Coronary artery (tissue), 2 donors: Measurements from ENCODE around the gene DRC1.

ENCODE experiments used
- DNase-seq: peaks from one replicate; pipeline ENCODE4 v3.0.0-alpha.2; 2017; ENCODE audit warnings: low spot score
- H3K27ac ChIP-seq, 2 donors: fragments of 200-600 bp; sonication (generic); one replicate each; pipeline ENCODE4 v1.5.1; 2016 to 2019
- H3K4me3 ChIP-seq: fragments of 200-600 bp; sonication (generic); 2 replicates; pipeline ENCODE4 v1.5.1; 2016; ENCODE audit warnings: mild to moderate bottlenecking, moderate library complexity
- TF ChIP-seq, protein P1 (sequence below): fragments of 200-600 bp; sonication (generic); IDR thresholded peaks from one replicate; pipeline ENCODE4 v1.5.1; 2019; ENCODE audit warnings: antibody characterized with exemption

Gene DRC1

DNA sequence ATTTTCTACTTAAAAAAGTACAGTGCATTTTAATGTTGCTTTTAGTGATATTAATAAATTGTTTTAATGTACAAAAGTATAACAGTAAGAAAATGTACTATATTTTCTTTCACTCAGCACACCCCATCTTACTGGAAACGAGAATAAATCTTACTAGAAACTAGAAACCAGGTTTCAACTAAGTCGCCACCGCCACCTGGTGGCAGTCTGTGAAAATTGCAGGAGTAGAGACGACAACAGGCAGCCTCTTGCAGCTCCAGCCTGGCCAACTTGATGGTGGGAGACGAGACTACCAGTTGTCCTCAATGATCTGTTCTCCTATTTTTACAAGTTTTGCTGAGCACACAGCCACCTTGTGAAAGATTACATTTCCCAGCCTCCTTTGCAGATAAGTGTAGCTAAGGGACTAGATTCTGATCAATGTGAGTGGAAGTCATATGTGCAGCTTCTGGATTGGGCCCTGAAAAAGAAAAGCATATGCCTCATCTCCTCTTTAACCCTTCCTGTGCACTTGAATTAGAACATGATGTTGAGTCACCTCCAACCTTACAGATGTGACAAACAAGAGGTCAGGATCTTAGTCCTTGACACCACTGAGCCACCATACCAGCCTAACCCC, 67.5 kb downstream of the DRC1 start:
- Histone ChIP-seq H3K27ac (no peak overlapping the region), H3K4me3 (no peak overlapping the region)
- DNase-seq: no peak
- TF ChIP-seq, protein P1, sequence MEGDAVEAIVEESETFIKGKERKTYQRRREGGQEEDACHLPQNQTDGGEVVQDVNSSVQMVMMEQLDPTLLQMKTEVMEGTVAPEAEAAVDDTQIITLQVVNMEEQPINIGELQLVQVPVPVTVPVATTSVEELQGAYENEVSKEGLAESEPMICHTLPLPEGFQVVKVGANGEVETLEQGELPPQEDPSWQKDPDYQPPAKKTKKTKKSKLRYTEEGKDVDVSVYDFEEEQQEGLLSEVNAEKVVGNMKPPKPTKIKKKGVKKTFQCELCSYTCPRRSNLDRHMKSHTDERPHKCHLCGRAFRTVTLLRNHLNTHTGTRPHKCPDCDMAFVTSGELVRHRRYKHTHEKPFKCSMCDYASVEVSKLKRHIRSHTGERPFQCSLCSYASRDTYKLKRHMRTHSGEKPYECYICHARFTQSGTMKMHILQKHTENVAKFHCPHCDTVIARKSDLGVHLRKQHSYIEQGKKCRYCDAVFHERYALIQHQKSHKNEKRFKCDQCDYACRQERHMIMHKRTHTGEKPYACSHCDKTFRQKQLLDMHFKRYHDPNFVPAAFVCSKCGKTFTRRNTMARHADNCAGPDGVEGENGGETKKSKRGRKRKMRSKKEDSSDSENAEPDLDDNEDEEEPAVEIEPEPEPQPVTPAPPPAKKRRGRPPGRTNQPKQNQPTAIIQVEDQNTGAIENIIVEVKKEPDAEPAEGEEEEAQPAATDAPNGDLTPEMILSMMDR: no peak

DNA sequence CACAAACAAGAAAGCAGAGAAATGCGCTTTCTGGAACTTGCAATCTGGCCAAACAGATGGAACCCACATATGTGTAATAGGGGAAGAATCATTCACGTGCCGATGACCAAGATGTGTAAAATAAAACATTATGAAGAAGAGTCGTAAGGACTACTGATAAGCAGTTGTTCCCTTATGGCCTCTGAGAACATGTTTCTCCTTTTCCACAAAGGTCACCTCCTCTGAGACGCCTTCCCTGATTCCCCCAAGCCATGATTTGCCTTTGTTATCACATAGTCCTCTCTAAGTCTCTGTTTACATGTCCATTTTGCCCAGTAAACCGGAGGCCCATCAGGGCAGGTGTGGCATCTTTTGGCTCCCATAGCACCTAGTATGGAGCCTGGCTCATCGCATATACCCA, 68.2 kb downstream of the DRC1 start:
- Histone ChIP-seq H3K4me3 (no peak overlapping the region), H3K27ac (no peak overlapping the region)
- no peak for DNase-seq
- TF ChIP-seq, protein P1: no peak

DNA sequence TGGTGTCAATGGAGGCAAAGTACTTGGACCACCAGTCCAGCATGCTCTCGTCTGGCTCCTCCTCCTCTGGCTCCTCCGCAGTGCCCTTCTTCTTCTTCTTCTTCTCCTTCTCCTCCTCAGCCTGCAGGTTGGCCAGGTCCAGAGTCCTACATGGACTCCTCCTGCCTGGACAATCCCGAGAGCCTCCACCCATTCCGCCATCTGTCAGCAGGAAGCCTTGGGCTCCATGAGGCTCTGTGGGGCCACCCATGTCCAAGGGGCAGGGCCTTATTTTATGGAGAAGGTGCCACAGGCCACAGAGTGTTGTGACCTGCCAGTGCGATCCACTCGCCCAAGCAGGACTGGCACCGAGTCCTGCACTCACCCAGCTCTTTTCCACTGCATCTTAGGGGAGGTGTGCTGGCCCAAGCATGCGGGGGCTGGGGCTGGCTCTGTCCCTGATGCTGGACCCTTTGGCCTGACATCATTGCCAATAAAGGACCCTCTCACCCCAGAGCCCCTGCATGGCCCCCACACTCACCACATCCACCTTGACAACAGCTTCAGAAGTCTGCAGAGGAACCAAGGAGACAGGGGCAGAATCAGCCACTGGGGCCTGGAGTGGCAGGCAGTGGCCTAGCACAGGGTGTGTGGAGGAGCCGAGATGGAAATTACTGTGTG, 69.0 kb downstream of the DRC1 start:
- no peak overlapping the region for H3K27ac ChIP-seq
- DNase-seq: no peak
- H3K4me3 ChIP-seq: no peak overlapping the region
- TF ChIP-seq, protein P1: no peak

DNA sequence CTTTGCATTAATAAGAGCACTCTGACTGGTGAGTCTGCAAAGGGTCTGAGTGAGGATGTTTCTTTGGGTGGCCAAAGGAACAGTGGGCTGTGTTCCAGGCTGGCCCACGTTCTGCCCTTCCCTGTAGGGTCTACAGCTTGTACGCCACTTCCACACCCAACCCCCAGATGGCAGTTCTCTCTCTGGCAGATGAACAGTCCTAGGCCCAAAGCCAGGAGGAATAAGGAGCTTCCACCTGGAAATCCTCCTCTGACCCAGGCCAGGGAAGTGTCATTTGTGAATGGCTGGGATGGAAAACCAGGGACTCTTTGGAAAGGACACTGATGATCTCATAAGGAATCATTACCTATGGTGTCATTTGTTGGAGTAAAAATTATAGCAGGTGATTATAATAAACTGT, 69.6 kb downstream of the DRC1 start:
- H3K4me3 ChIP-seq: no peak overlapping the region
- H3K27ac ChIP-seq: no peak overlapping the region
- DNase-seq: no peak
- TF ChIP-seq, protein P1: no peak

DNA sequence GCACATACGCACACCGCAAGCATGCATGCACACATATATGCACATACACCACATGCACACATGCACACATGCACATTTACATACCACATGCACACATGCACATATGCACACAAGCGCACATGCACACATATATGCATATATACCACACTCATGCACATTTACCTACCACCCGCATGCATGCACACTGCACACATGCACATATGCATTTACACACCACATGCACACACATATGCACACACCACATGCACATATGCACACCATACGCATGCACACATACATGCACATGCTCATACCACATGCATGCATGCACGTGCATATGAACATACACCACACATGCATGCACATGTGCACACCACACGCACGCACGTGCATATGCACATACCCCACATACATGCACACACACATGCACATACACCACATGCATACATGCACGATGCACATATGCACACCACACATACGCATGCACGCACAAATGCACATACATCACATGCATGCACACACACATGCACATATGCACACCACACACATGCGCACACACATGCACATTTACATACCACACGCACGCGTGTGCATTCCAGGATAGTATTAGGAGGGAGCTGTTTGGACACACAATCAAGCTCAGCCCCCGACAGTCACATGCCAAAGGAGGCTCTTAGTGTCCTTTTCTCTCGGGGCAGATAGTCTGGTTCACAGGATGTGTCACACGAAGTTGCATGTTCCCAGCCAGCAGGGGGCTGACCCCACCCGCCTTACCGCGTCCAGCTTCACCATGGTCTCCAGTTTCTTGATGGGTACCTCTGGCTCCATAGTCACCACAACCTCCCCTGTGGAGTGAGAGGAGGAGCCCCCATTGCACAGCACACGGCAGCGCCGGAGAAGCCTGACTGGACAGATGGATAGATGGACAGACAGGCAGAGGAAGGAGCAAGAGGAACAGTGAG, 70.3 kb downstream of the DRC1 start:
- no peak overlapping the region for H3K27ac ChIP-seq
- DNase-seq: no peak
- TF ChIP-seq, protein P1: no peak
- no peak overlapping the region for H3K4me3 ChIP-seq

DNA sequence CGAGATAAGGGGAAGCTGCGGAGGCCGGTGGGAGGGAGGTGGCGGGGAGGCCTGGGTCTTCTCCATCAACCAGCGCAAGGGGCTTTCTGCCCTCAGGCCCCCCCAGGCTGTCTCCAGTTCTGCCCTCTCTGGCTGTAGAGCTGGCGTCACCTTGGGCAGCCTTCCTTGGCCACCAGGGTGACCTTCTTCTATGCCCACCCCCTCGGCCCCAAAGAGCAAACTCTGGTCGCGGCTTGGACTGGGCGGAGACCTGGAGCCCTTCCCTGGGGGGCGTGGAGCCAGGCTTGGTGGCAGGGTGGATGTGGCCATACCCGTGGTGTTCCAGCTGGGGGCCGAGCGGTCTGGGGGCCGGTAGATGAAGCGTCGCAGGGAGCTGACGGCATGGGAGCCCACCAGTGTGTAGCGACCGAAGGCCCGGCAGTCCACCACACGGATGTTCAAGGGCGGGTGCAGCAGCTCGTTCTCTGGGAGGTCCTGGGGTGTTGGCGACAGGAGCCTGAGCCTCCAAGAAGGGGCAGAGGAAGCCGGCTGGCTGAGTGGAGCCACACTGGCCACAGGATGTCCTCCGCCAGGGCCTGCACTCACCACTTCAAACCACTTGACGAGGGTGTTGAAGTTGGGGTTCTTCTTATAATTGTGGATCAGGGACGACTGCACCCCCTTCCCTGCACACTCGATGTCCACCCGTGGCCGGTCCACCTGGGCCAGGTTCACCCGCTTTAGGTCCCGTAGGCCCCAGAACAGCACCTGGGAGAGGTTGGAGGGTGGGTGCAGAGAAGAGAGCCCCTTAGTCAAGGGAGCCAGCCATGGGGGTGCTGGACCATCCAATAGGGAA, 71.3 kb downstream of the DRC1 start:
- no peak overlapping the region for H3K27ac ChIP-seq
- DNase-seq: no peak
- H3K4me3 ChIP-seq: no peak overlapping the region
- TF ChIP-seq, protein P1: no peak
